ENCODE results near the gene TAPT1.

The TAPT1 gene

DNA sequence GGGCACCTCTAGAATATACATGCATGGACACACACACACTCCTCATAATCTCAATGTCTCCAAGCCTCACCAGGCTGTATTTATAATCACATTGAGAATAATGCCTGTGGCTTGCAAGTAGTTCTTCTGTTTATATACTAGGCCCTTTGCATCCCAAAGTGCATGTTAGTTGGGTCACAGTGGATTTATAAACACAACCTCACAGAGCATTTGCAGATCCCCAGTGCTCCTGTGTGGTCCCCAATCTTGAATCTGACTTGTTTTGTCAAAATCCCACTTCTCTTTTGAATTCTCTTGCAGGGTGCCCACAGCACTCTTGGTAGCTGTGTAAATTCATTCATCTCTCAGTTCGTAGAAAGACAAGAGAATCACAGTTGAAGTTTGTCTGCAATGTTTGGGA lies 92.9 kb downstream of the TAPT1 start:
- DNase-seq (ENCODE audit: low read depth), result no peak

DNA sequence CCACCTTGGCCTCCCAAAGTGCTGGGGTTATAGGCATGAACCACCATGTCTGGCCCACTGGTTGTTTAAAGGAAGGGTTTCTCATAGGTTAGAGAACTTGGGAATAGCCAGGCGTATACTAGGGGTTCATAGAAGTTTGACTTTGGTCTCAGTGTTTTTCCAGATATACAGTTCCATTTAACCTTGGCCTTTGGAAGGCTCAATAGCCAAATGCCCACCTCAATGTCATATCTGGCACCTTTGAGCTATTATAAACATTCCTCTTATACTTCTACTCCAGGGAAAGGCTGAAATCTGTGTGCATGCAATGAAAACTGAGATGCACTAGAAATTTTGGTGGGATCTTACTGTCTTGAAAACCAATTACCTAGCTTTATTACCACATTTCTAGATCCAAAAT lies 95.0 kb downstream of the TAPT1 start:
- DNase-seq (ENCODE audit: low read depth), result no peak

DNA sequence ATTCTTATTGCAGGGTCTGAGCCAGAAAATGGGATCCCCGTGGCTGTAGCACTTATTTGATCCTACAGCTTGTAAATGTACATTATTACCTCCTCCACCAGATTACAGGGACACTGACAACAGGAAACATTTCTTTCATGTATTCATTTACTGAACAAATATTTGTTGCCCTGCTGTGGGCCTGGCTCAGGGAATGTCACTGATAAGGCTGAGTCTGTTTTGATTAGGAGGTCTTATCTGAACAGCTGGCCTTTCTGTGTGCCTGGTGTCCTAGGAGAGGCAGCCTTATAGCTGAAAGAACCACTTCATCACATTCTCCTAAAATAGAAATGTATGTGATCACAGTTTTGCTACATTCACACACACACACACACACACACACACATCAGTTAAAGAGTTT lies 96.9 kb downstream of the TAPT1 start:
- DNase-seq (ENCODE audit: low read depth), result no peak

DNA sequence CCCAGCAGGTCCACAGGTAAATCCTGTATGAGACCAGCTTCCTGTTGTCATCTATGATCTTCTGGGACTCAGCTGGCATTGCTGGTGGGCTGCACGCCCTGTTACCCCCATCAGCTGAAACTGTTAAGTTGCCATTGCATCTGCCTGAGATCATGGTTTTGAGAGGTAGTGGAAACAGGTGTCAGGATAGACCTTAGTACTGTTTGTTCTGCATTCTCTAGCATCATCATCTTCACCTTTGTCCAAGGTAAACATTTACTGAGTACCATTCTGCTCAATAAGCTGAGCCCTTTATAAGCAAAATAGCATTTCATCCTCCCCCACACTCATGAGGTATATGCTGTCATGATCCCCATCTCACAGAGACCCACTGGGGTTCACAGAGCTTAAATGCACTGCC lies 99.6 kb downstream of the TAPT1 start:
- DNase-seq (ENCODE audit: low read depth), result no peak

DNA sequence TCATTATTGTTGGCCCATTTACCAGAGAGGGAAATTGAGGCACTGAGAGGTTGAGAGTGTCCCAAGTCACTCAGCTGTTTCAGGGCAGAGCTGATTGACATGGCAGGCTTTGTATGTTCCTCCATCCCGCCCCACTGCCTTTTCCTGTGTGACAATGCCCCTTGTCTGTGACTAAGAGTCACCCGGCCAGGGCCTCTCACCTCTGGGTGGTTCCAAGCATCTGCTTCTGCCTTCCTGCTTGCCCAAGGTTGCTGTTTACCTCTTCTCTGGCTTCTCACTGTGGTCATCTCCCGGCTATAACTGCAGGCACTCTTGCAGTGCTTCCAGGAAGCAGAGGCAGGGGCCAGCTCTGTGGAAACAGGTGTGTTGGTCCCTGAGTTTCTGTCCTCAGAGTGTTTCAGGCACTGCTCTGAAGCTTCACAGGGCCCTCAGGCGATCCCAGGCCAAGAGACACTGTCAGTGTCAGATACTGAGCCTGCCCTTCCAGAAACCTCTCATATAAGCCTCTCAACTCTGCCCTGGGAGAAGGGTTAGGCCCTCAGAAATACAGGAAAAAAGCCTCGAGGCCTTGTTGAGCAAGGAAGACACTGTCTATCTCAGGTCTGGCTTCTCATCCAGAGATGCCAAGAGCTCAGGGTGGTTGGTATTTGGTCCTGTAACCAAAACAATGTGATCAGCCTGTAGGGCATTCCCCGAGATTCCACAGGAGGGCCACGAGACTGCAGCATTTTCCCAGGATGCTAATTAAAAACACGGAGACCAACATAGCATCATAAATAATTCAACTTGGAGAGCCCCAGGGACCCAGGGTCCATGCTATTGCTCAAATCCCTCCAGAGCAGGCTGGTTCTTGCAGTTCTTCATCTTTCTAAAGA lies 100.5 kb downstream of the TAPT1 start:
- DNase-seq (ENCODE audit: low read depth), result no peak

DNA sequence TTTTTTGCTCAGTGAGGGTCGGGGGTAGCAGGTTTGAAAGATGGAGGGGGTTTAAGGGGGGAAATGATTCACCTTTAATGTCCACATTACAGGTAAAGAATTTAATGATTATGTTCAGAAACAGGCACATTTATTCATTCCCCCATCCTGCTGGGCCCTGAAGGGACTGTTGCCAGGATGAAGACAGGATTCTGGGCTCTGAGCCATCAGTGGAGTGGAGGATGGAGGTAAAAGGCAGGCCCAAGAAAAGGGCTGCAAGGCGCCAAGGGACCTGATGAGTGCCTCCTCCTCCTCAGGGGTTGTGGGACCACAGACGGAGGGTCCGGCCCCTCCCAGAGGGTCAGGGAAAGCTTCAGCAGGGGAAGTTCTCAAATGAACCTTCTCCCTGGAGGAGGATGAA lies 102.0 kb downstream of the TAPT1 start:
- DNase-seq (ENCODE audit: low read depth), result no peak

DNA sequence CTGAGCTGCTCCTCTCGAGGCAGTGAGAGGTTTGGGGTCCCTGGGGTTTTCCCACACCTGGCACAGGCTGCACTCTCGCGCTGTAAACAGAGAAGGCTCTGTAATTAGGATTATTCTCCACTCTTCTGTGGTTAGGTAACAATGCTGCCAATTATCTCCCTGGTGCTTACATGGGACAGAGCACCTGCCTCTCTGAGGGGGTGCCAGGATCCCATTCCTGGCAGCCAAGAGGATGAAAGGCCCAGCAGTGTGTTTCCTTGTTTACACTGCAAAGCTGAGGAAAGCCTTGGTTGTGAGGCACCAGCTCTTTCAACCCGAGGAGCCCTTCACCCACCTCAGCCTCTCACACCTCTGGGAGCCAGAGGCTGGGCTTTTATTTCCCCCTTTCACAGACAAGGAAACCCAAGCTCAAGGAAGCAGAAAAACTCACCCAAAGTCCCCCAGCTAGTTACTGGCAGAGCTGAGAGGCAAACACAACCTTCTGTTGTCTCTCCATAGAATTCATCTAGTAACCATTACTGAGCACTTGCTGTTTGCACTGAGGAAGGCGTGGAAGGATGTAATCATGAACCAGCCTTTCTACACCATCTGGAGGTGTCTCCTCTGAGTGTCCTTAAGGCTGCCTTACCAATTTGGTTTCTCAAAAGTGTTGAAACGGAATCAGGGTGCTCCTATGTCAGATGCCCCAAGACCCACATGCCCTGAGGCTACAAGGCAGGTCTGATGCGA lies 102.8 kb downstream of the TAPT1 start:
- DNase-seq (ENCODE audit: low read depth), result no peak

DNA sequence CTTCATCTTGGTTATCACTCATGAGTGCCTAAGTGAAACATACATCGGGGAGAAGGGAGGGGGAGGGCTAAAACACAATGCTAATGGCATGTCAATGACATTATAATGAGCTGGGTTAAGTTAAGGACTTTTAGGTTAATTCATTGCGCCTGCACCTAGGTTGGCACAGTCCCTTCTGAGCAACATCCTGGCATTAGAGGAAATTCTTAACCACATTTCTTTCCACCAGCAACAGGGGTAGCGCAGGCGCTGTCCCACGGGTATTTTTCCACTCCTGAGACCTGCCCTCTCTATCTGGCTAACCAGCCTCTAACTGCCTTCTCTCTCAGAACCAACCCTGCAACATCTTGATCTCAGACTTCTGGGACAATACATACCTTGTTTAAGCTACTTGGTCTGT lies 103.5 kb downstream of the TAPT1 start:
- peak; percentile 21 for DNase-seq (ENCODE audit: low read depth)

DNA sequence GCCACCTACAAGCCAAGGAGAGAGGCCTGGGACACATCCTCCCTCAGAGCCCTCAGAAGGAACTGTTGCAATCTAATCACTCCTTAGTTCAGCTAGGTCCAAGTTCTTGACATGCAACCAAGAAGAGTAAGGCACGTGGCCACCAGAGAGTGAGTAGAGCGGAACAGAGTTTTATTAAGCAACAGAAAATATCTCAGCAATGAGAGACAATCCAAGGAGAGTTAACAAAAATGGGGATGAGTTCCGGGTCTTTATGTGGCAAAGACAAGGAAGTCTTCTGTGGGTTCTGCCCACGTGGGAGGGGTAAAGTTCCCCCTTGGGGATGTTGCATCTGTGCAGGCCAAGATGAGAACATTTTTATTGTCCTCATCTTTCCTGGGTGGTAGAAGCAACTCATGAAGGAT lies 104.0 kb downstream of the TAPT1 start:
- no peak for DNase-seq (ENCODE audit: low read depth)

DNA sequence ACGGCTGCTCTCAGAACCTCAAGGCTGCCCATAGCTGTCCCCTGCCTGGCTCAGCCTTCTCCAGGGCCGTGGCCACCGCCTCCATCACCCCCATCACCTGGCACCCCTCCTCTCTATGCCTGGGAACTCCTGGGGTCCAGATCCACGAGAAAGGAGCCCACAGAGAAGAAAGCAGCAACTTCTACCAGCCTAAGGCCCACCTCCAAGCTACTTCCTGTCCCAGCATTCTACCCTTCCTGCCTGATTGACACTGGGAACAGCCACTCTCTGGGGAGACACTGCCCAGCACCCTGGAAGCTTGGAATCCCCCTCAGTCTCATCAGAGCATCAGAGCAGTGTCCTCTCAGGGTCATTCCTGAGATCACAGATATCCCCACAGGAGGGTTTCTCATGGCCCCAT lies 105.6 kb downstream of the TAPT1 start:
- no peak for DNase-seq (ENCODE audit: low read depth)

DNA sequence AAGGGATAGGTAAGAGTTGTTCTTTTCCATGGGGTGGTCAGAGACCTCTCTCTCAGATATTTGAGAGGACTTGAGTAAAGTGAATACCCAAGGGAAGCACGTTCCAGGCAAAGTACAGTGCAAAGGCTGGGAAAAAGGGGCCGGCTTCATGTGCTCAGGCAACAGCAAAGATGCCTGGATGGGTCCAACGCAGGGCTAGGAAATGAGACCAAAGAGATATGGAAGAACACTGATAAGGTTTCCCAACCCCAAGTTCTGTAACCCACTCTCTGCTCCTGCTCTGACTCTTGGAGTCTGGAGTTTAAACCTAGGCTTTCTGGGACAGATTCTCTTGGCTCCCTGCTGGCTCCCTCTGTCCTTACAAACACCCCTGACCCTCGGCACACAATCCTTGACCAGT lies 106.3 kb downstream of the TAPT1 start:
- DNase-seq (ENCODE audit: low read depth), result no peak

DNA sequence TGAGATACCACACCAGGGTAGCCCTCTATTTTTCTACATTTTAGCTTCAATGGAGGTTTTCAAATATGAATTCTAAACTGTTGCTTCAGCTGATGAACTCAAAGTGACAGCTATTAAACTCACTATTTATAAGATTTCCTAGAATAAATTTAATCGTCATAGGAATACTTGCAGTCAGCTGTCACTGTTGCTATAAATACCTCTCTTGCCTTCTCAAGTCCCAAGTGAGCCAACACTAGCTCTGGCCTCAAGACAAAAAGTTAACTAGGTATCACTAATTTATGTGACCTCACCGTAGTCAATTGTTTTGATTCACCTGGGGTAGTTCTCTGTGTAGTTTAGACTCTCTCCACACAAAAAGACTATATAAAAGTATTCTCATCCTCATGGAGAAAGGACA lies 108.2 kb downstream of the TAPT1 start:
- DNase-seq (ENCODE audit: low read depth), result no peak

DNA sequence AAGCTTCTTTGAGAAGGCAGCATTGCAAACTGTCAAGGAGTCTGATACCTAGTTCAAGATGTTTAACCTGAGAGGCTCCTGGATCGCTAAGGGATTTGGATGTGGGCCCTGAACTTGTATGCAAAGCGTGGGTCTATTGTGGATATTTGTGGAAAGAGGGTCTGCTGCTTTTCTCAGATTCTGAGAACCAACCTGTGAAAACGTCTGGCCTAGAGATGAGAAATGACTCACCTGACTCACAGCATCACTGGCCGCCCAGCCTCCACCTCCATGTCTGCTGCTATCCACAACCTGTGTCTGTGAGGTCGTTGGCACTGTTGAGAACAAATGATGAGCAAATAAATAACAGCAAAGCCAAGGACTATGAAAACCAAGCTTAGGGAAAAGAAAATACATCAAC lies 109.1 kb downstream of the TAPT1 start:
- no peak for DNase-seq (ENCODE audit: low read depth)

DNA sequence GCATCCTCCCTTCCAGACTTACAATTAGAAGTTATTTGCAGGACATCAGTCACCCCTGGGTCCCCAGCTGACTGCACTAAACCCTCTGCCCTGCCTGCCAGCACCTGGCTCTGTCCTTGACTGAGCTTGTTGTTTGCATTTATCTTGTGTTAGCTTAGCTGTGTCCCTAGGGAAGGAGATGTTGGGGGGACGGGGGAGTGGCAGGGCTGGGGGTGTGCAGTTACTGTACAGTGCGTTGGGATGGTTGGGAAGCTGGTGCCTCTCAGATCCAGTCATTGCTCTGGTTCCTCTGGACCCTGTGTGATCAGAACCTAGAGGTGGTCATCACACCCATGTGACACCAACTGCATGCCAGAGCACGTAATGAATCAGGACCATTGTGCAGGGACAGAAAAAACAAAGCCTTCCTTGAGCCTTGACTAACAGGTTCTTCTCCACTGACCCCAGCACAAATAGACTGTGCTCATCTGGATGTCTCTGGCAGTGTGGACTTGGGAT lies 109.7 kb downstream of the TAPT1 start:
- DNase-seq (ENCODE audit: low read depth), result no peak

DNA sequence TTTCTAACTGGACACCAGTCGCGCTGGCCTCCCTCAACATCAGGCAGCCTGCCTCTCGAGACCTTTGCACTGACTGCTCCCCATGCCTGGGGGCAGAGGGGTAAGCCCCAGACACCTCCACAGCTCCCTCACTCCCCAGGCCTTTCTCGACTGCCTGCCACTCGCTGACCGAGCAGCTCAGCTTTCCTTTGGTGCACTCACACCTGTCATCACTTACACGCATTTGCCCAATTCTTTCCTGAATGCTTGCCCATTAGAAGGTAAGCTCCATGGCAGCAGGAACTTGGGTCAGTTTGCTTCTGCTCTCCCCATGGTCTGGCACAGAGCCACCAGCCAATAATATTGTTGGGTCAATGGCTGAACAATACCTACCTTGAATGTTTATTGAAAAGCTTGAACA lies 110.3 kb downstream of the TAPT1 start:
- no peak for DNase-seq (ENCODE audit: low read depth)

DNA sequence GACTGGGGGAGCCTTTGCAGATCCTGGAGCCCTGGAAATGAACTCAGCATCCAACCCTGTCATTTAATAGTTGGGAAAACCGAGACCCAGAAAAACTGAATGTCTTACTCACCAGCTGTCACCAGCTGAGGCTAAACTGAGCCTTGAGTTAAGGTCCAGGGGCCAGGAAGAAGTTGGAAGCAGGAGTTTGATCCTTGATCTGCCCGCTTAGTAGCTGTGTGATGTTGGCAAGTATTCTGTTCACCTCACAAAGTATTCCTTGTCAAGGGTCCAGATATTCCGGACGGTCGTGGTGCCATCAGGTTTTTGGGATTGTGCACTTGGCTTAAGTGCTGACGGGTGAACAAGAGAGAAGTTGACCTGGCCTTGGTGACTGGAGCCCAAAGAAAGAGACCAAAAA lies 111.7 kb downstream of the TAPT1 start:
- DNase-seq (ENCODE audit: low read depth), result no peak

DNA sequence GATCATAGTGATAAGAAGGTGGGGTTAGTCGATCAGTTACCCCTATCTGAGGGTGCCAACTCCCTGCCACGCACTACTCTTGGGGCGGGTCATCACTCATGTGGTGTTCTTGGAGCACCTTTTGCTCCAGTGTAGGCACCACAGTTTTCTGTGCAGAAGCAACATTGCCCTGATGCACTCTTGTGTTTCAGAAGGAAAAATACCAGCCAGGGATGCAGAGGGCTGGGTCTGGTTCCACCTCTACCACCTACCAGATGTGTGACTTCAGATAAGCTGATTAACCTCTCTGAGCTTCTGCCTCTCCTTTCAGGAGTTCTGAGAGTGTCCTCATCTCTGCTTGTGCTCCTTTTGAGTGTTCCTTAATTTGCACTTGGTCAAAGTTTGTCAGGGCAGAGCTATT lies 112.5 kb downstream of the TAPT1 start:
- DNase-seq (ENCODE audit: low read depth), result no peak

DNA sequence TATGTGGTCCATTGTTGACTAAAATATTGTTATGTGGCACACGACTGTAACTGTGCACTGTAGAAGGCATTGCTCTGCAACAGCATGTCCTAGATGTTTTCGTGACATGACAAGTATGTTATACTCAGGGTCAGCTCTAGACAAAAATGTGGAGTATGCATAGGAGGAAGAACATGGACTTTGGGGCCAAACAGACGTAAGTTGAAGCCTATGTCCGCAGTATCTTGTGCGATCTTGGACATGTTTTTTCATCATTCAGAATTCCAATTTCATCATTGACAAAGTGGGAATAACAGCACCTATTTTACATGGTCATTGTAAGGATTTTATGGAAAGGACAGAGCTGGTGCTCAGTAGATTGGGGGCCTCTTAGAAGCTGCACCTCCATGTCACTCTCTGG lies 114.7 kb downstream of the TAPT1 start:
- DNase-seq (ENCODE audit: low read depth), result no peak

DNA sequence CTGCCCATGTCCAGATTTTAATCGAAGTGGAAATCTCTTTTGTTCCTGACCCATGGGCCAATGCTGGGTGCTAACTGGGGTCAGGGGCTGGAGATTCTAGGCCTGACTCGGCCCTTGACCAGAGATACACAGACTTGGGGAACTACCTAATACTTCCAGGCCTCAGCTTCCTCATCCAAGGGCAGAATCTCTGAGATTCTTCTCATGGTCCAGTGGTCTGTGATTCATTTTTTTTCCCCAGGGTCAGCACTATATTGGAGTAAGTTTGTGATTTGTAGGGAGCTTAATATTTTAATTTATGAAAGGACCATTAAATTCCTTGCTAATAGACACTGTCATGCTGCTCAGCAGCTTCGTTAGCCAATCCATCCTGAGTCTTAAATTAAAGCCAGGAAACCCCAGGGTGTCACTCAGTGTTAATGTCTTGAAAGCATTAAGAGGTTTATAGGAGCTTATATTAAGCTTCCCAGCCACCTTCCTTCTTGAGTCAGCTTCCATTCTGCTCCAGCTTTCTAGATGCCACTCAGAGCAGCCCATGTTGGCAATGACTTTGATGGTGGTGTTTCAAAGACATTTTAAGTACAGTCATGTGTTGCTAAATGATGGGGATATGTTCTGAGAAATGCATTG lies 115.5 kb downstream of the TAPT1 start:
- no peak for DNase-seq (ENCODE audit: low read depth)

All from activated T-cell treated with anti-CD3 and anti-CD28 coated beads for 1 hour (primary cell).